SU-DHL-6 (cell line): ENCODE data around the gene DNAH5.

ENCODE experiments used
- H2AFZ ChIP-seq: fragments of 200-600 bp; sonication (generic); 2 replicates; pipeline ENCODE4 v1.6.1; 2014; ENCODE audit warnings: low read depth, mild to moderate bottlenecking, moderate library complexity, mixed read lengths, antibody characterized with exemption, low read length; ENCODE audit not compliant: severe bottlenecking
- H3F3A ChIP-seq: fragments of 200-600 bp; shearing (Covaris generic); 2 replicates; pipeline ENCODE4 v1.6.0; 2016; ENCODE audit warnings: antibody characterized with exemption, mild to moderate bottlenecking; ENCODE audit not compliant: insufficient read depth
- H3K27ac ChIP-seq: fragments of 200-600 bp; sonication (generic); 2 replicates; pipeline ENCODE4 v1.5.1; 2016; ENCODE audit warnings: low read depth, mild to moderate bottlenecking, low read length, moderate library complexity, mixed read lengths
- H3K27me3 ChIP-seq: fragments of 200-600 bp; sonication (generic), shearing (Covaris generic); 2 replicates; pipeline ENCODE4 v1.6.0; 2014; ENCODE audit warnings: mild to moderate bottlenecking, low read length
- H3K36me3 ChIP-seq: fragments of 200-600 bp; sonication (generic); 2 replicates; pipeline ENCODE4 v1.6.1; 2014; ENCODE audit warnings: mild to moderate bottlenecking, low read length, mixed read lengths
- H3K4me2 ChIP-seq: fragments of 300-600, 200-600 bp; shearing (Covaris generic), sonication (generic); 2 replicates; pipeline ENCODE4 v1.6.0; 2014; ENCODE audit warnings: low read length, low read depth, mild to moderate bottlenecking; ENCODE audit not compliant: poor library complexity, severe bottlenecking
- H3K4me3 ChIP-seq: fragments of 200-600 bp; sonication (generic); 2 replicates; pipeline ENCODE4 v1.5.1; 2014; ENCODE audit warnings: antibody characterized with exemption, low read length, mild to moderate bottlenecking, mixed read lengths; ENCODE audit not compliant: insufficient read depth, poor library complexity, severe bottlenecking
- H3K79me2 ChIP-seq: fragments of 200-600 bp; sonication (generic); 2 replicates; pipeline ENCODE4 v1.6.1; 2014; ENCODE audit warnings: mild to moderate bottlenecking, low read length, moderate library complexity; ENCODE audit not compliant: insufficient read depth
- H3K9ac ChIP-seq: fragments of 200-600 bp; sonication (generic); 2 replicates; pipeline ENCODE4 v1.7.0; 2014; ENCODE audit warnings: mild to moderate bottlenecking, low read length
- H3K9me2 ChIP-seq: fragments of 200-600 bp; sonication (generic); replicated peaks from 2 replicates; pipeline ENCODE4 v1.6.1; 2014; ENCODE audit warnings: low read length; ENCODE audit not compliant: insufficient read depth
- H3K9me3 ChIP-seq: fragments of 200-600 bp; sonication (generic); 2 replicates; pipeline ENCODE4 v1.6.1; 2014; ENCODE audit warnings: low read length, mixed read lengths; ENCODE audit not compliant: insufficient read depth
- H4K20me1 ChIP-seq: fragments of 200-600 bp; sonication (generic); 2 replicates; pipeline ENCODE4 v1.6.1; 2014; ENCODE audit warnings: low read depth, mild to moderate bottlenecking, antibody characterized with exemption, low read length, moderate library complexity, mixed read lengths
- CTCF ChIP-seq: fragments of 200-600 bp; sonication (generic); IDR thresholded peaks from one replicate; pipeline ENCODE4 v1.5.1; 2017; ENCODE audit warnings: antibody characterized with exemption, mild to moderate bottlenecking, low read length, moderate library complexity; ENCODE audit not compliant: insufficient read depth, poor library complexity, severe bottlenecking
- EZH2phosphoT487 ChIP-seq: fragments of 200-600 bp; sonication (generic), shearing (Covaris generic); conservative IDR thresholded peaks from 2 replicates; pipeline ENCODE4 v1.6.1; 2018; ENCODE audit warnings: mild to moderate bottlenecking, antibody characterized with exemption, low read length, moderate library complexity, mixed read lengths

Gene DNAH5

GRCh38 chr5:13910637-13911288 lies 33.7 kb downstream of the DNAH5 start:
- no peaks in the 10 kb centered on the region for H3K27me3 ChIP-seq
- no peaks in the 10 kb centered on the region for H3K79me2 ChIP-seq
- no peak overlapping the region for H2AFZ ChIP-seq
- H4K20me1 ChIP-seq, result no peaks in the 10 kb centered on the region
- H3K36me3 ChIP-seq, result no peaks in the 10 kb centered on the region
- no peaks in the 10 kb centered on the region for H3K9me3 ChIP-seq
- no peak overlapping the region for H3K9ac ChIP-seq
- H3K27ac ChIP-seq, result no peak overlapping the region
- TF ChIP-seq EZH2phosphoT487 (no peak), CTCF (no peak)
- no peak overlapping the region for H3K4me3 ChIP-seq
- H3F3A ChIP-seq, result no peaks in the 10 kb centered on the region
- no peak overlapping the region for H3K4me2 ChIP-seq
- no peaks in the 10 kb centered on the region for H3K9me2 ChIP-seq

GRCh38 chr5:13910201-13910600 lies 34.3 kb downstream of the DNAH5 start:
- H3F3A ChIP-seq, result no peaks in the 10 kb centered on the region
- no peak overlapping the region for H2AFZ ChIP-seq
- no peaks in the 10 kb centered on the region for H3K9me3 ChIP-seq
- no peaks in the 10 kb centered on the region for H3K79me2 ChIP-seq
- no peak for TF ChIP-seq EZH2phosphoT487
- no peak for TF ChIP-seq CTCF
- H4K20me1 ChIP-seq, result no peaks in the 10 kb centered on the region
- no peaks in the 10 kb centered on the region for H3K27me3 ChIP-seq
- no peak overlapping the region for H3K4me2 ChIP-seq
- H3K9ac ChIP-seq, result no peak overlapping the region
- no peak overlapping the region for H3K27ac ChIP-seq
- H3K4me3 ChIP-seq, result no peak overlapping the region
- no peaks in the 10 kb centered on the region for H3K36me3 ChIP-seq
- no peaks in the 10 kb centered on the region for H3K9me2 ChIP-seq

GRCh38 chr5:13909271-13909670 lies 35.2 kb downstream of the DNAH5 start:
- no peak overlapping the region for H3K27ac ChIP-seq
- no peak overlapping the region for H3K4me2 ChIP-seq
- TF ChIP-seq EZH2phosphoT487, result no peak
- no peak for TF ChIP-seq CTCF
- no peak overlapping the region for H2AFZ ChIP-seq
- no peaks in the 10 kb centered on the region for H3K27me3 ChIP-seq
- H3K79me2 ChIP-seq, result no peaks in the 10 kb centered on the region
- no peaks in the 10 kb centered on the region for H3F3A ChIP-seq
- H3K9ac ChIP-seq, result no peak overlapping the region
- no peaks in the 10 kb centered on the region for H3K9me2 ChIP-seq
- H3K9me3 ChIP-seq, result no peaks in the 10 kb centered on the region
- H3K4me3 ChIP-seq, result no peak overlapping the region
- no peaks in the 10 kb centered on the region for H4K20me1 ChIP-seq
- H3K36me3 ChIP-seq, result no peaks in the 10 kb centered on the region
